B cell (primary cell): ENCODE measurements around the gene GSDMA. TPM values are rescaled to one million over a fixed set of nuclear protein-coding genes. Genes with fewer than 3 reads are reported as not detected.

ENCODE experiments used
- ATAC-seq: fragments of 200-7000 bp; cut with Tn5 transposase; one replicate; pipeline ENCODE4 v1.10.0; 2021; ENCODE audit warnings: low read depth, mild to moderate bottlenecking, moderate number of reproducible peaks, moderate library complexity
- CTCF ChIA-PET: fragments of 350-600 bp; sonication (Branson Sonifier 250); formaldehyde crosslinking; loops from one replicate; lab custom pipeline; 2021; ENCODE audit warnings: antibody characterized with exemption, inconsistent platforms; lab: Charles Lee
- POLR2A ChIA-PET: fragments of 350-600 bp; sonication (Branson Sonifier 250); formaldehyde crosslinking; loops from one replicate; lab custom pipeline; 2021; ENCODE audit warnings: antibody characterized with exemption; lab: Charles Lee
- DNase-seq: peaks from one replicate; pipeline ENCODE4 v3.0.0; 2013
- H2AFZ ChIP-seq: 2 replicates; pipeline ENCODE4 v1.6.1; 2012; ENCODE audit warnings: mild to moderate bottlenecking, low read depth, low read length; ENCODE audit not compliant: insufficient read depth, poor library complexity, severe bottlenecking
- H3K27ac ChIP-seq, 2 donors: 1 replicate in 1 of 2; 2 replicates in 1 of 2; pipeline ENCODE4 v1.5.1; 2012 to 2013; ENCODE audit warnings: low read length in 2 of 2, mild to moderate bottlenecking in 2 of 2, moderate library complexity in 1 of 2
- H3K27me3 ChIP-seq, 4 experiments: fragments of 200-600 bp in 1 of 4; sonication (generic) in 1 of 4; replicated peaks in 1 of 4; 1 replicate in 2 of 4; 2 replicates in 2 of 4; pipeline versions ENCODE4 v1.6.1 to v1.7.0; 2013 to 2016; ENCODE audit warnings: low read length in 3 of 4, mild to moderate bottlenecking in 2 of 4, mixed read lengths in 1 of 4, moderate library complexity in 1 of 4; ENCODE audit not compliant: insufficient read depth in 4 of 4, control insufficient read depth in 3 of 4; ENCODE audit errors: control extremely low read depth in 1 of 4
- H3K36me3 ChIP-seq, 2 experiments: replicated peaks in 1 of 2; 1 replicate in 1 of 2; 2 replicates in 1 of 2; pipeline versions ENCODE4 v1.6.1 to v1.7.1; 2013; ENCODE audit warnings: low read length in 1 of 2; ENCODE audit not compliant: insufficient read depth in 2 of 2, control insufficient read depth in 1 of 2; ENCODE audit errors: control extremely low read depth in 1 of 2, extremely low read depth in 1 of 2
- H3K4me1 ChIP-seq, 2 donors: fragments of 200-600 bp in 1 of 2; sonication (generic) in 1 of 2; 1 replicate in 1 of 2; 2 replicates in 1 of 2; pipeline versions ENCODE4 v1.5.1 to v1.6.1; 2013 to 2017; ENCODE audit warnings: low read length in 2 of 2; ENCODE audit not compliant: control insufficient read depth in 2 of 2, insufficient read depth in 2 of 2
- H3K4me2 ChIP-seq: replicated peaks from 2 replicates; pipeline ENCODE3; 2012; ENCODE audit warnings: mild to moderate bottlenecking, low read depth, low read length; ENCODE audit not compliant: poor library complexity, severe bottlenecking
- H3K4me3 ChIP-seq, 5 experiments: fragments of 200-600 bp in 1 of 5; sonication (generic) in 1 of 5; 1 replicate in 3 of 5; 2 replicates in 2 of 5; pipeline versions ENCODE4 v1.5.1 to v1.7.0; 2011 to 2016; ENCODE audit warnings: low read length in 4 of 5, mild to moderate bottlenecking in 4 of 5, low read depth in 2 of 5, control low read depth in 1 of 5, moderate library complexity in 1 of 5; ENCODE audit not compliant: insufficient read depth in 1 of 5; ENCODE audit errors: control extremely low read depth in 1 of 5, extremely low read depth in 1 of 5
- H3K79me2 ChIP-seq: fragments of 200-600 bp; sonication (generic); one replicate; pipeline ENCODE4 v1.6.0; 2016; ENCODE audit warnings: low read length; ENCODE audit not compliant: control insufficient read depth, insufficient read depth
- H3K9ac ChIP-seq: fragments of 200-600 bp; sonication (generic); 2 replicates; pipeline ENCODE4 v1.6.1; 2017; ENCODE audit warnings: mild to moderate bottlenecking, low read length, moderate library complexity
- H3K9me3 ChIP-seq, 3 donors: one replicate each; pipeline versions ENCODE4 v1.6.1 to v1.7.1; 2013; ENCODE audit warnings: low read length in 2 of 3; ENCODE audit not compliant: control insufficient read depth in 2 of 3, insufficient read depth in 1 of 3; ENCODE audit errors: control extremely low read depth in 1 of 3
- H4K20me1 ChIP-seq: 2 replicates; pipeline ENCODE4 v1.6.0; 2012; ENCODE audit warnings: mild to moderate bottlenecking, low read length; ENCODE audit not compliant: insufficient read depth, control insufficient read depth, poor library complexity, severe bottlenecking
- H3K27ac Mint-ChIP-seq: one replicate; pipeline ENCODE4 v1.8.0; 2021; ENCODE audit warnings: mixed read lengths
- H3K27me3 Mint-ChIP-seq: one replicate; pipeline ENCODE4 v1.8.0; 2021; ENCODE audit warnings: mixed read lengths
- H3K4me1 Mint-ChIP-seq: one replicate; pipeline ENCODE4 v1.8.0; 2021; ENCODE audit warnings: mixed read lengths
- H3K4me3 Mint-ChIP-seq: one replicate; pipeline ENCODE4 v1.8.0; 2021; ENCODE audit warnings: mixed read lengths
- H3K9me3 Mint-ChIP-seq: one replicate; pipeline ENCODE4 v1.8.0; 2022; ENCODE audit warnings: mixed read lengths; ENCODE audit not compliant: insufficient read depth
- EZH2 ChIP-seq: IDR thresholded peaks from 2 replicates; pipeline ENCODE4 v1.6.1; 2012; ENCODE audit warnings: borderline replicate concordance, low read depth, mild to moderate bottlenecking, moderate library complexity, low read length; ENCODE audit not compliant: insufficient read depth, poor library complexity, severe bottlenecking
- WGBS: methylation state at CpG from one replicate; pipeline ENCODE4 v1.1.5; 2013; ENCODE audit warnings: missing lambda C conversion rate; ENCODE audit not compliant: insufficient coverage; 5-methylcytosine and 5-hydroxymethylcytosine counted together
- intact Hi-C: fragments of 100-400 bp; cut with micrococcal nuclease; formaldehyde crosslinking; loops from one replicate; pipeline ENCODE4 v1.10.0; 2022
- polyA plus RNA-seq: library from polyadenylated mRNA; depleted of rRNA; stranded (reverse); fragments of >200 nt; gene quantifications from 2 replicates; pipeline ENCODE4 v1.2.3, GENCODE V29; 2012
- total RNA-seq, 2 donors: library from RNA; stranded (reverse); fragments of 120-200 nt in 1 of 2; gene quantifications; 1 replicate in 1 of 2; 2 replicates in 1 of 2; pipeline versions ENCODE4 v1.2.3 to v1.2.4, GENCODE V29; 2013 to 2022
- TF ChIP-seq, protein P1 (sequence below): fragments of 200-600 bp; IDR thresholded peaks from one replicate; pipeline ENCODE4 v1.8.0; 2022; ENCODE audit warnings: antibody characterized with exemption, mild to moderate bottlenecking

Gene GSDMA
- total and polyA plus RNA-seq, 2 donors (not counting 1 experiment from before 2014, with no cell fraction given) = 0.09 TPM; not detected in 1

DNA sequence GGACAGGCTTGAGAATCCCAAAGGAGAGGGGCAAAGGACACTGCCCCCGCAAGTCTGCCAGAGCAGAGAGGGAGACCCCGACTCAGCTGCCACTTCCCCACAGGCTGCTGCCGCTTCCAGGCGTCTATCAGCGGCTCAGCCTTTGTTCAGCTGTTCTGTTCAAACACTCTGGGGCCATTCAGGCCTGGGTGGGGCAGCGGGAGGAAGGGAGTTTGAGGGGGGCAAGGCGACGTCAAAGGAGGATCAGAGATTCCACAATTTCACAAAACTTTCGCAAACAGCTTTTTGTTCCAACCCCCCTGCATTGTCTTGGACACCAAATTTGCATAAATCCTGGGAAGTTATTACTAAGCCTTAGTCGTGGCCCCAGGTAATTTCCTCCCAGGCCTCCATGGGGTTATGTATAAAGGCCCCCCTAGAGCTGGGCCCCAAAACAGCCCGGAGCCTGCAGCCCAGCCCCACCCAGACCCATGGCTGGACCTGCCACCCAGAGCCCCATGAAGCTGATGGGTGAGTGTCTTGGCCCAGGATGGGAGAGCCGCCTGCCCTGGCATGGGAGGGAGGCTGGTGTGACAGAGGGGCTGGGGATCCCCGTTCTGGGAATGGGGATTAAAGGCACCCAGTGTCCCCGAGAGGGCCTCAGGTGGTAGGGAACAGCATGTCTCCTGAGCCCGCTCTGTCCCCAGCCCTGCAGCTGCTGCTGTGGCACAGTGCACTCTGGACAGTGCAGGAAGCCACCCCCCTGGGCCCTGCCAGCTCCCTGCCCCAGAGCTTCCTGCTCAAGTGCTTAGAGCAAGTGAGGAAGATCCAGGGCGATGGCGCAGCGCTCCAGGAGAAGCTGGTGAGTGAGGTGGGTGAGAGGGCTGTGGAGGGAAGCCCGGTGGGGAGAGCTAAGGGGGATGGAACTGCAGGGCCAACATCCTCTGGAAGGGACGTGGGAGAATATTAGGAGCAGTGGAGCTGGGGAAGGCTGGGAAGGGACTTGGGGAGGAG, 52.5 kb downstream of the GSDMA start, which contains the start of gene CSF3:
TSS of gene CSF3 (plus strand) at position 436 of the 993 bp plus-strand sequence. CDS start at position 471, 35 bp downstream.
- Histone ChIP-seq H3K9me3 (no peaks in the 10 kb centered on the region), H3K9ac (no peak within 1 kb of the TSS), H3K79me2 (no peaks in the 10 kb centered on the region), H3K4me3 (no peak within 1 kb of the TSS), H3K27me3 (peaks cover 0 to 3% (median 0%) of the 10 kb centered on the region in 4 experiments), H3K27ac (no peak within 1 kb of the TSS), H3K4me2 (no peak within 1 kb of the TSS), H3K36me3 (peaks cover 0 to 20% of the 10 kb centered on the region in 2 experiments), H2AFZ (no peak within 1 kb of the TSS), H3K4me1 (peaks cover 0 to 3% of the 10 kb centered on the region in 2 donors), H4K20me1 (no peaks in the 10 kb centered on the region)
- ATAC-seq (no peak), DNase-seq (no peak)
- Mint-ChIP-seq H3K27ac (no peak within 1 kb of the TSS), H3K9me3 (no peaks in the 10 kb centered on the region), H3K4me3 (no peak within 1 kb of the TSS), H3K4me1 (no peaks in the 10 kb centered on the region), H3K27me3 (peaks cover 3% of the 10 kb centered on the region)
- POLR2A ChIA-PET = no interaction called here
- WGBS = 33% methylated on average over 12 of the region's 20 CpGs
- CTCF ChIA-PET = interaction anchor here (0.6 to 5.8 kb wide), 10 partner anchors 11 to 276 kb away, joined by 3 to 56 read pairs (median 11); no protein-coding TSS in a partner anchor
- TF ChIP-seq, protein P1, sequence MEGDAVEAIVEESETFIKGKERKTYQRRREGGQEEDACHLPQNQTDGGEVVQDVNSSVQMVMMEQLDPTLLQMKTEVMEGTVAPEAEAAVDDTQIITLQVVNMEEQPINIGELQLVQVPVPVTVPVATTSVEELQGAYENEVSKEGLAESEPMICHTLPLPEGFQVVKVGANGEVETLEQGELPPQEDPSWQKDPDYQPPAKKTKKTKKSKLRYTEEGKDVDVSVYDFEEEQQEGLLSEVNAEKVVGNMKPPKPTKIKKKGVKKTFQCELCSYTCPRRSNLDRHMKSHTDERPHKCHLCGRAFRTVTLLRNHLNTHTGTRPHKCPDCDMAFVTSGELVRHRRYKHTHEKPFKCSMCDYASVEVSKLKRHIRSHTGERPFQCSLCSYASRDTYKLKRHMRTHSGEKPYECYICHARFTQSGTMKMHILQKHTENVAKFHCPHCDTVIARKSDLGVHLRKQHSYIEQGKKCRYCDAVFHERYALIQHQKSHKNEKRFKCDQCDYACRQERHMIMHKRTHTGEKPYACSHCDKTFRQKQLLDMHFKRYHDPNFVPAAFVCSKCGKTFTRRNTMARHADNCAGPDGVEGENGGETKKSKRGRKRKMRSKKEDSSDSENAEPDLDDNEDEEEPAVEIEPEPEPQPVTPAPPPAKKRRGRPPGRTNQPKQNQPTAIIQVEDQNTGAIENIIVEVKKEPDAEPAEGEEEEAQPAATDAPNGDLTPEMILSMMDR = no peak
- TF ChIP-seq EZH2 = no peak
- intact Hi-C loops = no loop called here
